Endothelial cell (in vitro differentiated cells): Measurements from ENCODE around the gene WFDC2. TPM values are rescaled to one million over a fixed set of nuclear protein-coding genes. Genes with fewer than 3 reads are reported as not detected.

Source experiments
- DNase-seq: peaks from one replicate; pipeline ENCODE4 v3.0.0; 2021; ENCODE audit warnings: low spot score
- H3K27ac Mint-ChIP-seq: one replicate; pipeline ENCODE4 v1.8.0; 2021; ENCODE audit warnings: mixed read lengths, inconsistent platforms; ENCODE audit not compliant: unreplicated experiment
- H3K27me3 Mint-ChIP-seq: one replicate; pipeline ENCODE4 v1.8.0; 2021; ENCODE audit warnings: mild to moderate bottlenecking, moderate library complexity, mixed read lengths, inconsistent platforms; ENCODE audit not compliant: unreplicated experiment
- H3K36me3 Mint-ChIP-seq: one replicate; pipeline ENCODE4 v1.8.0; 2021; ENCODE audit warnings: mild to moderate bottlenecking, low read depth, mixed read lengths, inconsistent platforms; ENCODE audit not compliant: unreplicated experiment
- H3K4me1 Mint-ChIP-seq: one replicate; pipeline ENCODE4 v1.8.0; 2021; ENCODE audit warnings: mild to moderate bottlenecking, mixed read lengths, inconsistent platforms; ENCODE audit not compliant: unreplicated experiment
- H3K4me3 Mint-ChIP-seq: one replicate; pipeline ENCODE4 v1.8.0; 2021; ENCODE audit warnings: mild to moderate bottlenecking, mixed read lengths, inconsistent platforms; ENCODE audit not compliant: unreplicated experiment
- H3K9me3 Mint-ChIP-seq: one replicate; pipeline ENCODE4 v1.8.0; 2021; ENCODE audit warnings: mixed read lengths, inconsistent platforms; ENCODE audit not compliant: unreplicated experiment
- total RNA-seq: library from RNA; stranded (reverse); fragmentation: NEBNext Ultra II Directional; extraction: Animal tissue kit (Norgen Biotek cat#: 25700); gene quantifications from one replicate; pipeline ENCODE4 v1.2.1, GENCODE V29; 2021; ENCODE audit not compliant: unreplicated experiment
- TF ChIP-seq, protein P1 (sequence below): fragments of 200-600 bp; sonication (generic); IDR thresholded peaks from one replicate; pipeline ENCODE4 v1.5.0; 2021; ENCODE audit warnings: antibody characterized with exemption; ENCODE audit not compliant: unreplicated experiment

Gene WFDC2
- total RNA-seq, 1 donor from 2014 or later, result 4.6 TPM

DNA sequence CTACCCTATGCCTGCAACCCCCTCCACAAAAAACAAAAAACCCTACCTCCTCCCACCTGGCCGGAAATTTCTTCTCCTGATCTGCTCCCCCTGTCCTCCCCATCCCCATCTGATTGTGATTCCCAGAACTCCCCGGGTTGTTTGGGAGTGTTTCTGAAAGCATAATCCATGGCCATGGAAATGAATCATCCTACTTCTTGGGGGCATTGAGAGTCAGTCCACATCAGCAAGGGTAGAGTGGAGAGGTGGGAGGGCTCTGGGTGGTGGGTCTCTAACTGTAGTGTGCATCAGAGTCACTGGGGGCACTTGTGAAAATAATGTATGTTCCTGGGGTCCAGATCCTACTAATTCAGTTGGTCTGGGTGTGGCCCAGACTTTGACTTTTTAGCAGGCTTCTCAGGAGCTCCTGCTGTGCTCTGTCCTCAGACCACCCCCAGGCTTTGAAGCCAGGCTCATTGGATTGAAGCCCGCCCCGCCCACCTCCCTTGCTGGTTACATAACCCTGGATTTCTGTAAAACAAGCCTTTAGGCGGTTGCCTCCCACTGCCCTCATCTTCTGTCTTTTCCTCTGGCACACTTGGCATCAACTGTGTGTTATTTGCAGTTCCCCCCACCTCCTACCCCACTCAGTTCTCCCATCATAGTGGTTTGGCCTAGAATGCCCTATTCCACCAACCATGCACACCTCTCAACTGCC is 43.1 kb upstream of the WFDC2 start:
- H3K27me3 Mint-ChIP-seq, result peaks cover 1% of the 10 kb centered on the region
- TF ChIP-seq, protein P1, sequence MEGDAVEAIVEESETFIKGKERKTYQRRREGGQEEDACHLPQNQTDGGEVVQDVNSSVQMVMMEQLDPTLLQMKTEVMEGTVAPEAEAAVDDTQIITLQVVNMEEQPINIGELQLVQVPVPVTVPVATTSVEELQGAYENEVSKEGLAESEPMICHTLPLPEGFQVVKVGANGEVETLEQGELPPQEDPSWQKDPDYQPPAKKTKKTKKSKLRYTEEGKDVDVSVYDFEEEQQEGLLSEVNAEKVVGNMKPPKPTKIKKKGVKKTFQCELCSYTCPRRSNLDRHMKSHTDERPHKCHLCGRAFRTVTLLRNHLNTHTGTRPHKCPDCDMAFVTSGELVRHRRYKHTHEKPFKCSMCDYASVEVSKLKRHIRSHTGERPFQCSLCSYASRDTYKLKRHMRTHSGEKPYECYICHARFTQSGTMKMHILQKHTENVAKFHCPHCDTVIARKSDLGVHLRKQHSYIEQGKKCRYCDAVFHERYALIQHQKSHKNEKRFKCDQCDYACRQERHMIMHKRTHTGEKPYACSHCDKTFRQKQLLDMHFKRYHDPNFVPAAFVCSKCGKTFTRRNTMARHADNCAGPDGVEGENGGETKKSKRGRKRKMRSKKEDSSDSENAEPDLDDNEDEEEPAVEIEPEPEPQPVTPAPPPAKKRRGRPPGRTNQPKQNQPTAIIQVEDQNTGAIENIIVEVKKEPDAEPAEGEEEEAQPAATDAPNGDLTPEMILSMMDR, result no peak

DNA sequence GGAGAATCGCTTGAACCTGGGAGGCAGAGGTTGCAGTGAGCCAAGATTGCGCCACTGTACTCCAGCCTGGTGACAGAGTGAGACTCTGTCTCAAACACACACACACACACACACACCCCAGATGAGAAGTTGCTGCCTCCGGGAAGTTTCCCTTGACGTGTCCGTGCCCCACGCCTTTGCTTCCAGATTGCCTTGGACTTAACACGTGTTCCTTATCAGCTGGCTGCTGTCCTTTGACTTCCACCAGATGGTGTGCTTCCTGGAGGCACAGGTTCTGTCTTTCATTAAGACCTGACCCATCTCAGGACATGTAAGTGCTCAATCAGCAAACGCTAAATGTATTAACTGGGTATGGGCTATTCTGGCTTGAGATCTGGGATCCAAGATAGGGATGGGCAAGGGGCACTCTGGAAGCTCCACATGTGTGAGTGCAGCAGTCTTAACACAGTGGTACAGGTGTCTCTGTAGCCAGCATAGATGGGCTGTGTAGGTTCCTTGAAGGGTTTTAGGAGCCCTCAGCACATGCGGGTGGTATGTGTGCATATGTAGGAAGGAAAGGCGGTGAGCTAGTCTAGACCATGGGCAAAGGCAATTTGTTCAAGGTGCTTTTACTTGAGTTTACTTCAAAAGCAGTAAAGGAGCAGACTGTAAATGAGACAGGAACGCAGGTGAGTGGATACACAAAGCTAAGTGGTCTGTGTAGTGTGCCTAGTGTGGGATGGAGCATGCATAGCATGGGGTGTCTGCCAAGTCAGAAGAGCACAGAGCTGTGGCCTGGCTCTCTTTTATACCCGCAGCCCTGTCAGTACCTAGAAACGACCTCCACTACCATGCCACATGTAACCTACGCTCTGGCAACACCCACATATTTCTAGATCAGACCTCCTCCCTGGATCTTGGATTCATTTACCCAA is 42.1 kb upstream of the WFDC2 start:
- no peak for DNase-seq
- Mint-ChIP-seq H3K36me3 (peaks cover 18% of the 10 kb centered on the region), H3K4me3 (no peak overlapping the region), H3K9me3 (no peaks in the 10 kb centered on the region), H3K27me3 (peaks cover 2% of the 10 kb centered on the region), H3K4me1 (peaks cover 3% of the 10 kb centered on the region), H3K27ac (no peak overlapping the region)
- TF ChIP-seq, protein P1, result no peak

More for the DNA sequence above, 43.1 kb upstream of the WFDC2 start:
- H3K27ac Mint-ChIP-seq, result no peak overlapping the region
- H3K4me1 Mint-ChIP-seq, result peaks cover 3% of the 10 kb centered on the region
- H3K9me3 Mint-ChIP-seq, result no peaks in the 10 kb centered on the region
- H3K4me3 Mint-ChIP-seq, result no peak overlapping the region
- DNase-seq, result no peak
- H3K36me3 Mint-ChIP-seq, result peaks cover 18% of the 10 kb centered on the region

DNA sequence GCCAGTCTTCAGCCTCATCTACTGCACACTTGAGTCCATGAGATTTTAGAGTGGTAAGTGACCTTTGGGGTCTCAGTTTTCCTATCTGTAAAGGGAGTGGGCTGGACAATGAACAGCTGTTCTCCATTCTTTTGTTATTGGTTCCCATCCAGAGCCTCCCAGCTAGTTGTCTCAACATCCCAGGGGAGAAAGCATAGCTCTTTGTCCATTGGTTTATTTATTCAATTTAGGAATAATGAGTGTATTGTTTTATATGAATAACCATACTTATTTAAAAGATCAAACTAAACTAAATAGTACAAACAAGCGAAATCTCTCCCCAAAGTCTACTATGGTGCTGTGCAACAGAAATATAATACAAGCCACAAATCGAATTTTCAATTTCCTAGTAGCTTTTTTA is 39.9 kb upstream of the WFDC2 start:
- DNase-seq, result no peak
- Mint-ChIP-seq H3K9me3 (no peaks in the 10 kb centered on the region), H3K36me3 (peaks cover 18% of the 10 kb centered on the region), H3K27ac (no peak overlapping the region), H3K4me1 (peaks cover 3% of the 10 kb centered on the region), H3K27me3 (peaks cover 2% of the 10 kb centered on the region), H3K4me3 (no peak overlapping the region)
- TF ChIP-seq, protein P1, result no peak

DNA sequence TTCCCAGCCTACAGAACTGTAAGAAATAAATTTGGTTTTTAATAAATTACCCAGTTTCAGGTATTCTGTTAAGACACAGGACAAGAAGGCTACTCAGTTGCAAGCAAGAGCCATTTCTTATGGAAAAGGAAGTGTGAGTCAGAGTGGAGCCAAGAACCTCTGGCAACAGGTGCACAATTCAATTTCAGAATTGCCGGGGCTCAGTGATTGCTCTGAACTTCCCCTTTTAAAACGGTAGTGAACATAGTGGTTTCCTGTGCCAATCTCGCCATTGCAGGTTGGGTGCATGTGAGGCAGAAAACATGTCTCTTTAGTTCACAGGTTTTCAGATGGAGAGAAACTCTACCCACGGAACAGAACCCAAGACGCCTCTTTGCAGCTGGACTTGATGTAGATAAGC is 37.3 kb upstream of the WFDC2 start:
- TF ChIP-seq, protein P1, result no peak
- Mint-ChIP-seq H3K27me3 (peaks cover 6% of the 10 kb centered on the region), H3K4me3 (no peak overlapping the region), H3K27ac (no peak overlapping the region), H3K9me3 (no peaks in the 10 kb centered on the region), H3K36me3 (peaks cover 7% of the 10 kb centered on the region), H3K4me1 (peaks cover 3% of the 10 kb centered on the region)
- no peak for DNase-seq

DNA sequence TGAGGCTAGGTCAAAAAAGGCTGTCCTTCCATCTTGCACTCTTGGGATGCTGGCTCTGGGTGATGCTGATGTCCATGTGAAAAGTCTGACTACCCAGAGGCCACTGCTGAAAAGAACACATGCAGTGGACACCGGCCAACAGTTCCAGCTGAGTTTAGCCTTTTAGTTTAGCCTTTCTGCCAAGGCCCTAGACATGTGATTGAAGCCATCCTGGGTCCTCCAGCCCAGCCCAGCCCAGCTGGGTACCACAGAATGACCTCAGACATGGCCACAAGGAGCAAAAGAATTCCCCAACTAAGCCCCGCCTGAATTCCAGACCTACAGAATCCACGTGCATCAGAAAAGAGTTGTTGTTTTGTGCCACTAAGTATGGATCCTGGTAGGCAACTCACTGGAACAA is 36.2 kb upstream of the WFDC2 start:
- Mint-ChIP-seq H3K36me3 (peaks cover under 1% of the 10 kb centered on the region), H3K4me1 (no peaks in the 10 kb centered on the region), H3K27me3 (peaks cover 6% of the 10 kb centered on the region), H3K4me3 (no peak overlapping the region), H3K9me3 (no peaks in the 10 kb centered on the region), H3K27ac (no peak overlapping the region)
- no peak for DNase-seq
- TF ChIP-seq, protein P1, result no peak
